ENCODE data around the gene PLPPR1. TPM values are rescaled to one million over a fixed set of nuclear protein-coding genes. Genes with fewer than 3 reads are reported as not detected.

Gene PLPPR1
- polyA plus RNA-seq, 2 donors, result 0.05 TPM; not detected in 1

DNA sequence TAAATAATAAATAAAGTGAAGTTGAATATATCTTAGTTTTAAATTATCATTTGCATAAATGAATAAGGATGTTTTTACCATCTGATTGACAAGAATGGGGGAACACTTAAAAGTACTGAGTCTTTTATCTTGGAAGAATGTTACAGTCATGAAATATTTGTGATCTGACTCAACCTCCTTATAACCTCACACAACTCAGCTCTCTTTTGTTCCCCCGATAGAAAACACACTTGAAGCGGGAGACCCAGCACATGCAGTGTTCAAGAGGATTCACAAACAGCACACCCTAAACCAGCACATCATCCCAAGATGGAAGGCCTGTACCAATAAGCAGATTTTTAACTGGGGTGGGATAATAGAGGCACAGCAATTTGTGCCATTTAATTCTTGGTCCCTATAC is 340.8 kb downstream of the PLPPR1 start:
- Histone ChIP-seq H3K4me1 (ENCODE audit: control insufficient read depth in 2 of 2, insufficient read depth in 2 of 2, low read length in 1 of 2) (no peaks in the 10 kb centered on the region), H3K27ac (ENCODE audit: low read depth in 2 of 2, low read length in 1 of 2) (no peak overlapping the region), H3K4me3 (ENCODE audit: low read depth in 1 of 2, low read length in 2 of 2) (no peak overlapping the region), H3K27me3 (ENCODE audit: control insufficient read depth in 1 of 2, insufficient read depth in 2 of 2, low read length in 2 of 2) (no peaks in the 10 kb centered on the region), H3K9me3 (ENCODE audit: control insufficient read depth in 2 of 2, insufficient read depth in 1 of 2, low read depth in 1 of 2, low read length in 1 of 2) (no peaks in the 10 kb centered on the region), H3K36me3 (ENCODE audit: control insufficient read depth in 2 of 2, insufficient read depth in 2 of 2, low read length in 1 of 2) (no peaks in the 10 kb centered on the region)
- 78 to 88% methylated on average over 2 of the region's 2 CpGs for WGBS, 2 donors

DNA sequence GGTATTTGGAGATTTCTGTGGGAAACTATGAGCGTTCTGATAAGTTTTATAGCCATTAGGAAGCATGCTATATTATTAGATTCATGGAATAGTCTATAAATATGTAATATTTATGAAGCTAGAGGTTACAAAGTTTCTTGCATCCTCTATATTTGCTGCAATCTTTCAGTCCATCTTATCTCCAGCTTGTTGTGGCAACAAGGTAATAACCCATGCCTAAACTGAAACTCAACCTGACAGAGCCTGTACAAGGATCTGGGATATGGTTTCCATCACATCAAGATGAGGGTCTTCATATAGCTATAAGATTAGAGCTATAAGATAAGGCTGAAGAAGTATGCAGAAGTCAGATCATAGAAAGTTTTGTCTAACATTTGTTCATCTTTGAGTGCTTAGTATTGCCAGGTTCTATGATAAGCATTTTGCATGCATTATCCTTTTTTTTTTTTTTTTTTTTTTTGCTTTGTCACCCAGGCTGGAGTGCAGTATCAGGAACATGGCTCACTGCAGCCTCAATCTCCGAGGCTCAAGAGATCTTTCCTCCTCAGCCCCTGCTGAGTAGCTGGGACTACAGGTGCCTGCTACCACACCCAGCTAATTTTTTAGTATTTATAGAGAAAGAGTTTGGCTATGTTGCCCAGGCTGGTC is 341.5 kb downstream of the PLPPR1 start:
- H3K27me3 ChIP-seq (ENCODE audit: control insufficient read depth in 1 of 2, insufficient read depth in 2 of 2, low read length in 2 of 2), result no peaks in the 10 kb centered on the region
- WGBS, 2 donors, result 74 to 76% methylated on average over 2 of the region's 2 CpGs
- H3K36me3 ChIP-seq (ENCODE audit: control insufficient read depth in 2 of 2, insufficient read depth in 2 of 2, low read length in 1 of 2), result no peaks in the 10 kb centered on the region
- no peak overlapping the region for H3K27ac ChIP-seq (ENCODE audit: low read depth in 2 of 2, low read length in 1 of 2)
- H3K9me3 ChIP-seq (ENCODE audit: control insufficient read depth in 2 of 2, insufficient read depth in 1 of 2, low read depth in 1 of 2, low read length in 1 of 2), result no peaks in the 10 kb centered on the region
- H3K4me3 ChIP-seq (ENCODE audit: low read depth in 1 of 2, low read length in 2 of 2), result no peak overlapping the region
- H3K4me1 ChIP-seq (ENCODE audit: control insufficient read depth in 2 of 2, insufficient read depth in 2 of 2, low read length in 1 of 2), result no peaks in the 10 kb centered on the region

DNA sequence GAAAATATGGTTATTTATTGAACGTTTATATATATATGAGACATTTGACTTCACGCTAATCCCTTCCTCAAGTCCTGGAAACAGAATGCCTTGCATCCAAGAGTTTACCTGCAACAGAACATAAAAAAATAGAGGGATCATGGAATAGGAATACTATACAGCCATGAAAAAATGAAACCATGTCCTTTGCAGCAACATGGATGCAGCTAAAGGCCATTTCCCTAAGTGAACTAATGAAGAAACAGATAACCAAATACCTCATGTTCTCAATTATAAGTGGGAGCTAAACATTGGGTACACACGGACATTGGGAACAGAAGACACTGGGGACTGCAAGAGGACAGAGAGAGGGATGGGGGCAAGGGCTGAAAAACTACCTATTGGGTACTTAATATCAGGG is 343.3 kb downstream of the PLPPR1 start:
- 90 to 94% methylated on average over 3 of the region's 3 CpGs for WGBS, 2 donors
- H3K27ac ChIP-seq (ENCODE audit: low read depth in 2 of 2, low read length in 1 of 2), result no peak overlapping the region
- no peaks in the 10 kb centered on the region for H3K27me3 ChIP-seq (ENCODE audit: control insufficient read depth in 1 of 2, insufficient read depth in 2 of 2, low read length in 2 of 2)
- H3K4me3 ChIP-seq (ENCODE audit: low read depth in 1 of 2, low read length in 2 of 2), result no peak overlapping the region
- H3K36me3 ChIP-seq (ENCODE audit: control insufficient read depth in 2 of 2, insufficient read depth in 2 of 2, low read length in 1 of 2), result no peaks in the 10 kb centered on the region
- H3K4me1 ChIP-seq (ENCODE audit: control insufficient read depth in 2 of 2, insufficient read depth in 2 of 2, low read length in 1 of 2), result no peaks in the 10 kb centered on the region
- no peaks in the 10 kb centered on the region for H3K9me3 ChIP-seq (ENCODE audit: control insufficient read depth in 2 of 2, insufficient read depth in 1 of 2, low read depth in 1 of 2, low read length in 1 of 2)

DNA sequence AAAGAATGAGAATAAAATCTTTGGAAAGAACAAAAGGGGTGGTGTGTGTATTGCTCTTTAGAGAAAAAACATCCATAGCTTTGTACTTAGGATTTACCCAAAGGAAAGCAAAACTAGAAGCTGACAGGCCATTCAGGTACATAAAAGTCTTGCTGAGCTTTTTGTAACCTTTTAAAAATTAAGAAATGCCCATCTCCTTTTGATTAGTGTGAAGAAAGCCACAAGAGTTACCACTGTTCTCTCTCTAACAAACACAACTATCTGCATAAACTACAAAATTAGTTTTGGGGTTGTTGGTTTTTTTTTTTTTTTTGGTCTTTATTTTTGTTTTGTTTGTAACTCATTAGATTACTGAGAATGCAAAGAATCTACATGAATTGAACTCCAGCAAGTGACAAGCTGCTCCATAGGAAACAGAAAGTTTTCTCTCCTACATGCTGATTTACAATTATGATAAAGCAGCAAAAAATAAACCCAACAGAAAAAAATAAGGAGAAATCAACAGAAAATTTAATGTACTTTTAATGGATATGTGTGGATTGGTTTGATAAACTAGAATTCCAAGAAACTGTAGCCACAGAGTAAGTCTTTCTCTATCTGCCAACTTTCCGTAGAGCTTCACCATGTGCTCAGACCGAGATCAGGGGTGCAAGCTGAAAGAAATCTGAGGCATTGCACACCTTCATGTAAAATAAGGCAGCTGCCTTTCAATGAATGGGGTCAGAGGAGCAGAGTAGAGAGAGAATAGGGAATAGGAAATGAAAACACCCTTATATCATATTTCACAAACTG is 344.0 kb downstream of the PLPPR1 start:
- Histone ChIP-seq H3K4me1 (ENCODE audit: control insufficient read depth in 2 of 2, insufficient read depth in 2 of 2, low read length in 1 of 2) (no peaks in the 10 kb centered on the region), H3K9me3 (ENCODE audit: control insufficient read depth in 2 of 2, insufficient read depth in 1 of 2, low read depth in 1 of 2, low read length in 1 of 2) (no peaks in the 10 kb centered on the region), H3K27ac (ENCODE audit: low read depth in 2 of 2, low read length in 1 of 2) (no peak overlapping the region), H3K27me3 (ENCODE audit: control insufficient read depth in 1 of 2, insufficient read depth in 2 of 2, low read length in 2 of 2) (no peaks in the 10 kb centered on the region), H3K36me3 (ENCODE audit: control insufficient read depth in 2 of 2, insufficient read depth in 2 of 2, low read length in 1 of 2) (no peaks in the 10 kb centered on the region), H3K4me3 (ENCODE audit: low read depth in 1 of 2, low read length in 2 of 2) (no peak overlapping the region)
- WGBS, 2 donors, result 62 to 76% methylated on average over 2 of the region's 2 CpGs
